NCI-H82 treated with DMSO at 0.1 percent for 48 hours (cell line): ENCODE data around the gene ST3GAL2.

ENCODE experiments used
- DNase-seq: peaks from one replicate; lab custom pipeline; 2025; ENCODE audit not compliant: unreplicated experiment; lab: John Stamatoyannopoulos, UW

The ST3GAL2 gene

GRCh38 chr16:70438585-70438968 lies 323 bp downstream of the ST3GAL2 start:
- DNase-seq, result no peak

GRCh38 chr16:70437582-70438557 lies 1.0 kb downstream of the ST3GAL2 start:
- no peak for DNase-seq

- peak; percentile 87 for DNase-seq
These were observed 1.8 kb downstream of the ST3GAL2 start for GRCh38 chr16:70437017-70437581.

- no peak for DNase-seq
These were observed 4.2 kb downstream of the ST3GAL2 start for GRCh38 chr16:70434484-70435260.

GRCh38 chr16:70433458-70434103 lies 5.3 kb downstream of the ST3GAL2 start:
- DNase-seq, result no peak

- DNase-seq, result no peak
These were observed 6.0 kb downstream of the ST3GAL2 start for GRCh38 chr16:70432723-70433457.

GRCh38 chr16:70432356-70432722 lies 6.6 kb downstream of the ST3GAL2 start:
- DNase-seq, result no peak

GRCh38 chr16:70430667-70431536 lies 8.0 kb downstream of the ST3GAL2 start:
- DNase-seq, result no peak

GRCh38 chr16:70429888-70430666 lies 8.8 kb downstream of the ST3GAL2 start:
- no peak for DNase-seq

- DNase-seq, result peak; percentile 85
These were observed 10.5 kb downstream of the ST3GAL2 start for GRCh38 chr16:70428178-70428998.

- peak; percentile 55 for DNase-seq
These were observed 11.1 kb downstream of the ST3GAL2 start for GRCh38 chr16:70427786-70428177.

GRCh38 chr16:70422543-70422942 lies 16.4 kb downstream of the ST3GAL2 start:
- DNase-seq, result no peak

- no peak for DNase-seq
These were observed 17.2 kb downstream of the ST3GAL2 start for GRCh38 chr16:70421473-70422311.

- no peak for DNase-seq
These were observed 17.9 kb downstream of the ST3GAL2 start for GRCh38 chr16:70421014-70421413.

- DNase-seq, result no peak
These were observed 19.2 kb downstream of the ST3GAL2 start for GRCh38 chr16:70419384-70420327.

GRCh38 chr16:70418993-70419318 lies 19.9 kb downstream of the ST3GAL2 start:
- no peak for DNase-seq
